RWPE1 (cell line): ENCODE measurements around the gene CTNNA2.

Experiments
- CTCF ChIA-PET: fragments of 350-600 bp; sonication (Branson Sonifier 250); formaldehyde crosslinking; extraction: SDS; loops from one replicate; lab custom pipeline; 2021; lab: Yijun Ruan, JAX
- POLR2A ChIA-PET: fragments of 400-600 bp; formaldehyde crosslinking; extraction: SDS; loops from one replicate; lab custom pipeline; 2020; ENCODE audit warnings: antibody characterized with exemption; ENCODE audit not compliant: low non-redundant PET; lab: Yijun Ruan, JAX
- DNase-seq: peaks from one replicate; pipeline ENCODE4 v3.0.0; 2012; ENCODE audit warnings: low spot score
- H3K27ac ChIP-seq: fragments of 450-650 bp; 2 replicates; pipeline ENCODE4 v1.5.1; 2017
- CTCF ChIP-seq: fragments of 450-650 bp; conservative IDR thresholded peaks from 2 replicates; pipeline ENCODE4 v1.5.1; 2017; ENCODE audit warnings: low read depth, mild to moderate bottlenecking

CTNNA2 gene

GRCh38 chr2:80393991-80394390, 881.1 kb downstream of the CTNNA2 start:
- no peak for DNase-seq
- no peak overlapping the region for H3K27ac ChIP-seq
- ChIA-PET CTCF (no interaction called here), POLR2A (no interaction called here)
- TF ChIP-seq CTCF = no peak

DNA sequence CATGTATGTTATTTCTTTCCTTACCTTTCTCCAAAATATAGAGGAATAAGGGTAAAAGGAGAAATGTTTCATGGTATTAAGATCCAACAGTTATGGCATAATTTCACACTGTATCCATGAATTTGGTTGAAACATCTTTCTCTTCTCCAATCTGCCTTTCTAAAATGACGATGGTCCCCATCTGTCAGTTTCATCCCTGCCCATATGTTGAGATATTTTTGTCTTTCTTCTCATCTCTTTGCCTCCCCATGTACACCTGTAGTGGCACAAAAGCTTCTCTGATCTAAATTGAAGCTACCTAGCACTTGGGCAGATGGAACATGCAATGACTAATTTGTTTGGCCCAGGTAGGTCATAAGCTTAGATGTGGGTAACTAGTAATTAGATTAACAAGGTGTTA, 882.4 kb downstream of the CTNNA2 start:
- no peak overlapping the region for H3K27ac ChIP-seq
- DNase-seq = no peak
- ChIA-PET POLR2A (interaction anchor here (0.5 kb wide), 1 partner anchor 47 kb away, joined by 6 read pairs; no protein-coding TSS in a partner anchor), CTCF (no interaction called here)
- TF ChIP-seq CTCF = no peak

DNA sequence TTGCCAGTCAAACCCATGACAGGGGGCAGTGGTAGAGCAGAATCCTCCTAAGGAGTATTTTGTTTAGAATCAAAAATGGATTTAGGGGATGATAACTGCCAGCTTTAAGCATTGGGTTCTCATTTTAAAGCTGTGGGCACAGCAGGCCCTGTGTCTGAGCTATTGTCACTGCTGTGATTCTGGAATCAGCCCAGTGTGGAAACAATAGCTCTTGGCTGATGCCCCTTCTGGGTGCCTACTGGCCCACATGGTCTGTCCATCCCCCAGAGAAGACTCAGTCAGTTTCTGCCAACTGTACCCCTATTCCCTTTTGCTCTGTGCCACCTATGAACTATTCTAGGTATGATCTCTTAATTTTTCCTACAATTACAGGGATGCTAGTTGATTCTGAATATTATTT, 883.4 kb downstream of the CTNNA2 start:
- CTCF ChIA-PET = no interaction called here
- no peak for TF ChIP-seq CTCF
- DNase-seq = no peak
- POLR2A ChIA-PET = no interaction called here
- H3K27ac ChIP-seq = no peak overlapping the region

DNA sequence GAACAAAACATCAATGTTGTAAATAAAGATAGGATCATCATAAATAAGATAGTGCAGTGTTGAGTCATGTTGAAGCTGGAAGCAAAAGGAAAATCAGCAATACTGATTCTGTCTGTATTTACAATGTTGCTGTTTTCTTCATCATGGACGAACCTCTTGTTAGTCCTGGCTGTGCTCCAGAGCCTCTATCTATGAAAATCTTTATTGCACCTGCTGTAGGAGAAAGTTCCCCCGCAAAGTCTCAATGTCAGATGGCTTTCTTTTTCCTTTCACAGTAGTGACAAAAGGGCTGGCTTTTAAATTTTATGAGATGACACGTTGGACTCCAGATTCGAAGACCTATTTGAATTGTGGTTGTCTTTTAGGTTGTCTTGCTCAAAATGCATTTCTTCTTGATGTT, 890.2 kb downstream of the CTNNA2 start:
- CTCF ChIA-PET = no interaction called here

DNA sequence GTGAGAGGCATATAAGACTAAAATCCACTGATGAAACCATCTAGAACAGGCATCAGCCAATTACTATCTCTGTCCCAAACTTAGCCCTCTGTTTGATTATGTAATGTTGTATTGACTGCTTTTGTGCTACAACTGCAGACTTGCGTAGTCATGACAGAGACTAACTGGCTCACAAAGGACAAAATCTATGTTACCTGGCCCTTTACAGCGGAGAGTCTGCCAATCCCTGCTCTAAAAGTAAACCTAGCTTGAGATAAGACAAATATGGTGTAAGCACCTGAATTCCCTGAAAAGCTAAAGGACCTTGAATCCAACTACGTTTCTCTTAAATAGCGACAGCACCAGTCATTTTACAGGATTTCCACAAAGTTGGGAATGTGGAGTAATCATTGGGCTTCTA, 894.5 kb downstream of the CTNNA2 start:
- no peak for TF ChIP-seq CTCF
- no peak for DNase-seq
- CTCF ChIA-PET = interaction anchor here (0.6 to 0.7 kb wide), 2 partner anchors 111 to 228 kb away, joined by 3 to 4 read pairs; no protein-coding TSS in a partner anchor
- POLR2A ChIA-PET = no interaction called here
- H3K27ac ChIP-seq = no peak overlapping the region

More for the DNA sequence above, 890.2 kb downstream of the CTNNA2 start:
- POLR2A ChIA-PET = no interaction called here
- no peak overlapping the region for H3K27ac ChIP-seq
- DNase-seq = no peak
- TF ChIP-seq CTCF = no peak

GRCh38 chr2:80410346-80410745, 897.5 kb downstream of the CTNNA2 start:
- CTCF ChIA-PET = no interaction called here
- POLR2A ChIA-PET = no interaction called here

More at GRCh38 chr2:80410346-80410745, 897.5 kb downstream of the CTNNA2 start:
- H3K27ac ChIP-seq = no peak overlapping the region
- no peak for DNase-seq
- TF ChIP-seq CTCF = no peak
